Activated T-cell treated with anti-CD3 and anti-CD28 coated beads for 48 hours (primary cell): ENCODE data around the gene CNNM2.

Source experiments
- DNase-seq: peaks from one replicate; pipeline ENCODE4 v3.0.0-alpha.2; 2020; ENCODE audit warnings: low read depth

Gene CNNM2

DNA sequence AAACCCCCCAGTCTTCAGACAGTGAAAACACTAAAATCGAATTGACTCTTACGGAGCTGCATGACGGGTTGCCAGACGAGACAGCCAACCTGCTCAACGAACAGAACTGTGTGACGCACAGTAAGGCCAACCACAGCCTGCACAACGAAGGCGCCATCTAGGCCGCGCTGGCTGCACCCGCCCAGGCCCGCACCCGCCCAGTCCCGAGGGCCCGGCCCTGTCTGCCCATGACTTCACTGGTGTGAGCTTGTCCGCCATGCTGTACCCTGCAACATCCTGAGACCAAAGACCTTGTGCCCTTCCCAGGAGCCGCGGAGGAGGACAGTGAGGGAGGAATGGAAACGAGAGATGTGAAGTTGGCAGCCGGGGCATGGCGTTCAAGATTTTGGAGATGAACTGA is 158.9 kb downstream of the CNNM2 start:
- DNase-seq, result no peak

DNA sequence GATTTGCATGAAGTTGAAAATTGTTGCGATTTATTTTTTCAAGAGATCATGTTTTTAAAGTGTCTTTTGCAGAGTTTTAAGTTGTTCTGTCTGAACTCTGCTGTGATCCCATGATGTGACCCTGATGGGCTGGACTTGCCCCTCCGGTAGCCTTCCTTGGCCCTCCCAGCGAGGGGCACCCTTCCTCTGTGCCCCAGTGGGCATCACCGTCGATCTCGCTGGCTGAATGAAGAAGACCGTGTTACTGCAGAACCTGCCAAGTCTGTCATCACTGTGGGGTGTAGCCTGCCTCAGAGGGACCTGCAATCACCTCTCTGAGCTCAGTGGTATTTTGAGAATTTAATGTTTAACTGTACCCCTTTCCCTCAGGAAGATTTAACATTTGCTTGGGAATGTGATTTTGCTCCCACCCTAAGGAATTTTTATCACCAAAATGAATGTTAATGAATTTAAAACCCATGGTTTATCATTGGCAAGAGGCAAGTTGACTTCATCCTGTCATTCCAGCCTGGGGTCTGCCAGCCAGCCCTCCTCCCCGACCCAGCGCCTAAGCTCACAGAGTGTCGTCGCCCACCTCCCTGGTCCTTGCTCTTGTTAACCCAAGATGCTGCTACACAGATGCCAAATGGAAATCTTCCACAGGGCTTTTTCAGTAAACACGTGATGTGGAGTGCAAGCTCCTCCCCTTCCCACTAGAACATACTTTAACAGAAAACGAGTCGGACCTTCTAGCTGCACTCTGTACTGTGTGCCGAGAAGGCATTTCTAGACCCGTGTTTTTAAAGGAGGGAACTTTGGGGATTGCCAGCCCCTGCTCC is 159.6 kb downstream of the CNNM2 start:
- no peak for DNase-seq

DNA sequence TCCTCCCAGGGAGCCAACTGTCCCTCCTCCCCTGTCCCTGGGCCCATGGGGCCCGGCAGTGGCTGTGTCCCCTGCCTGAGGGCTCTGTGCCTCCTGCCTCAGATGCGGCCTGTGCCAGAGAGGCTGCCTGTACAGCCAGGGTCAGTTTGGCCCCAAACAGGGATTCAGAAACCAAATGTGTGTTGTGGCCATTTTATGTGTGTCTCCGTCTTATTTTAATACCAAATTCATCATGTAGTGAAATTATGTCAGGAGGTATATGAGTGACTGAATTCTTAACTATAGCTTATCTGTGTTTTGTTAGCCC is 160.2 kb downstream of the CNNM2 start:
- DNase-seq, result no peak

DNA sequence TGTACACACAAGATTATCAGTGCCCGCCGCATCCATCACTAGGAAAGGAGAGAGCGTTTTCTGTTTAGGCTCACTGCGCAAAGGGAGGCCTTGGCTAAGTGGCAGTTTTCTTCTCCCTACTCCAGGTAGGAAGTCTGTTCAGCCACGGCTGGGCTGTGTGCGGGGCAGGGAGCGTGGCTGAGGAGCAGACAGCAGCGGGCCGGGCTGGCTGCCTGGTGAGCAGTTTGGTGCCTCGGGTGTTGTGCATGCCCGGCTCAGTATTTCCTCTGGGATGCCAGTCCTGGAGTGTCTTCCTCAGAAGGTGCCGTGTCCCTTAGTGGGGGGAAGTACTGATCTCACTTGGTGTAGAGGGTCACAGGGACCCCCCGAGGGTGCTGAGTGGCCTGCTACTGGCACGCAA is 160.6 kb downstream of the CNNM2 start:
- DNase-seq, result no peak

DNA sequence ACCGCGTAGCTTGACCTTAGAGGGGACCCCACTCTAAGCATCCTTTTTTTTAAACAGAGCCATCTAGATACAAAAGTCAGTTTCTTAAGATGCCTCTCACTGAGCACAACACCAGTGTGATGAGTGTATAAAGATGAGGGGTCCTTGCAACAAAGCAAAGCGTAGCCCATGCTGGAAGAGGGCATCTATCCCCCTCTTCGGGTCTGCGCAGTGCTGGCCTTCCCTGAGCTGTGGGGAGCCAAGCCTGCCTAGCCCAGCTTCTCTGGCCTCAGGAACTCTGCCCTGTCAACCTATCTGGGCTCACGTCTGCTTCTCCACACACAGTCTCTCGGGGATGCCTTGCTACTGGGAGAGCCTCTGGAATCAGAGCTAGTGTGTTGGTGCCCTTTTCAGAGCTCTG is 161.0 kb downstream of the CNNM2 start:
- DNase-seq, result no peak

DNA sequence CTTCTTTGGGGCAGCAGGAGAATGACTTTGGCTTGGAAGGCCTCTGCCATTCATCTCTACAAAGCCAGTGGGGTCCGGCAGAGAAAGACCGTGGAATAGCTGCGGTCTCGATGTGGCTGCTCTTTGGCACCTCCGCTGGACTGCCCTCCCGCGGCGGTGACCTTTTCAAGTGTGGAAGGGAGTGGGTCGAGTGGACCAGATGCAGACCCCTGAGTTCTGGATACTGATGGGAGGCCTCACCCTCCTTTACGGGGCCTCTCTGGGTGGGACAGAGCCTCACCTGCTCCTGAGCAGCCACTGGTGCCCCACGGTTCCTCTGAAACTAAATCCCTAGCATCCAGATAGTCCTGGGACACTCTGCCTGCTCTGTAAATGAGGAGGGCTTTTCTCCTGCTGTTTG is 161.9 kb downstream of the CNNM2 start:
- no peak for DNase-seq

DNA sequence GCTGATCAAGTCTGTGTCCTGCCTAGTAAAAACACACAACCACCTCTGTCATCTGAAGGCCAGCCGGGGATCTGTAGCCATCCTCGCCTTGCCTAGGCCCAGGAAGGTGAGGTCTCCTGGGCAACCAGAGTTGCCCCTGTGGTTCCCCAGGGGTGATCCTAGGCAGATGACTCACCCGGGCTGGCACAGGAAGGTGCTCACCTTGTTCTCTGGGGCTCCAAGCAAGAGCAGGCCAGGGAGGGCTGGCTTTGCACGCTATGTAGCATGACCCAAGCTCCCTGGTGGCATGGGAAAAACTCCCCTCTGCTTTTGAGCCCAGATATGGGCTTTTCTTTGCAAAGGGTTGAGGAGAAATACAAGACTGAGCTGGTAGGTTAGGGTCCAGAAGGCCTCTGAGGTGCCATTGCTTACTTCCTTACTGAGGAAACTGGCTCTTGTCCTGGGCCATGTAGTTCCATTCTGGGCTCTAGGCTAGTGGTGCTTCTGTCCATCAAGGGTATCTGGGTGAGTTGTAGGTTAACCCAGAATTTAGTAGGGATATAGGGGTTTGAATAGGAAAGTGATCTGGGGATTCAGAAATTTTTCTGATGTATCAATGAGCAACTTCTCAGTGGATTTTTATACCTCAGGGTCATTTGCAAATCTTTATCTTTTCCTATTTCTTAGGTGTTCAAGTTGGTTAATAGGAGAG is 162.9 kb downstream of the CNNM2 start:
- no peak for DNase-seq

DNA sequence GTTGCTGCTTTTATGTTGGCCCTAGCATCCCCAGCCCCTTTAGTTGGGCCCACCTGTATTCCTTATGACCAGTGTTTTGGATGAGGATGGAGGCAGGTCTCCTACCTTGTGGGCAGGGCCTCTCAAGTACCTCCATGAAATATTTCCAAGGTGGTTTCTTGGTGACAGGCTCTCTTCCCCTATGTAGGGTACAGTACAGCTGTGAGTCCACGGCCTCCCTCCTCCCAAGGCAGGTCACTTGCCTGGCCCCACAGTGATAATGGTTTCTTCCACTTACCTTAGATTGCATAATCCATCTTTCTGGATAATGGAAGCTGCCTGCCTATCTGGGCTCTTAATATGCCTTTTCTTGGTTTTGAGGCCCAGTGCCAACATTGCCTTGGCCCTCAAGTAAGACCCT is 164.6 kb downstream of the CNNM2 start:
- no peak for DNase-seq

DNA sequence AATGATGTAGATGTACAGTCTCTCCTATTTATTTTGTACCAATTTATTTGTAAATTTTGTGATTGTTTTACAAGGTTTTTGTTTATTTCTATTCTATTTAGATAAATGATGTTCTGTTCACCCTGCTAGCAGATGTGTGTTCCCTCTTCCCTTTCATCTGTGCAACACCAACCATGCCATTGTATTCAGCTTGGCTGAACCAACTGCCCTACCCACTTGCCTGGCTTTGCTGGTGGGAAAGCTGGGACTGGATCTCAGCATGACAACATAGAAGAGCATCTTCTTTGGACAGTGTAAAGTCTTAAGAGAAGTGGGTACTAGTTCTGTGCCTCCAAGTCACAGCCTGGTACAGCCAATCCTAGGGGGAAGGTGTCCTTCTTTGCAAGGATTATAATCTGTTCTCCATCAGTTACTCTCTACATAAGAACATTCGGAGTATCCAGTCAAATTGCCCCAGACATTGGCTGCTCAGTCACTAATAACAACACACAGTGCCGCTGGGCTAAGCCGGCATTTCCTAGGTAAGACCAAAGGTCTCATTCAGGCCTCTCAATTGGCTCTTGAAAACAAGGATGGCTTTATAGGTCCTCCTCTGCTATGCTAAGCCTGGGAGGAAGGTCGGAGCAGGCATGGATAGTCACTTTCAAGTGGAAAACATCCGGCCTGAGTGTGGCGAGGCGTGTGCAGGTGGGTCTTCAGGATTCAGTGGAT is 165.3 kb downstream of the CNNM2 start:
- DNase-seq, result no peak

DNA sequence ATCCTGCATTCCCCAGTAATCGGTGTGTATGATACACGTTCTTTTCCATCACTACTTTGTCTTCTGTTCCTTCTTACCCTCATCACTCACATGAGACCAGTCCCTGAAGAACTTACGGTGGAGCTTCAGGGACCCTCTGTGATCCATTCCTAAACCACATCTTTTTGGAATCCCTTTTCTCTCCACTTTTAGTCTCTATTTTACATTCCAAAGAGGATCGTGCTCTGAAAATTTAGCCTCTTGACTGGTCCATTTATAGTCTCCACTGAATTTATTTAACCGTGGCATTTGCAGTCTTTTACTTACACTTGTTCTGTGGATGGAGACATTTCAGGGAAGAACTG is 165.9 kb downstream of the CNNM2 start:
- no peak for DNase-seq

DNA sequence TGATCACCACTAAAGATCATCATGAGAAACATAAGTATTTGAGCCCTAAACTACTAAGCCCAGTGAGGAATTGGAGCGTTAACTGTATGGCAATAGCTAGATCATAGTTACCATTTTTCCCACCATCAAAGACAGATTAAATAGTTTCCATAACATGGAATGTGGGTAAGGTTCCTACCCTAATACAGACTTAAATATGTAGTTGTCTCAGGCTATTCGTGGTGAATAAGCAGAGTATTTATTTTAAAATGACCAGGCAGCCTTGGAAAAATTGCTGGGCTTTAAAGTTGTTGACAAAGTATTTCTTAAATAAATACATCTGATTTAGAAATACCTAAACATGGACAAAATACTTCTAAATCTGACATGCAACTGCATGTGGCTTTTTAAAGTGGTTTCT is 168.2 kb downstream of the CNNM2 start:
- no peak for DNase-seq

DNA sequence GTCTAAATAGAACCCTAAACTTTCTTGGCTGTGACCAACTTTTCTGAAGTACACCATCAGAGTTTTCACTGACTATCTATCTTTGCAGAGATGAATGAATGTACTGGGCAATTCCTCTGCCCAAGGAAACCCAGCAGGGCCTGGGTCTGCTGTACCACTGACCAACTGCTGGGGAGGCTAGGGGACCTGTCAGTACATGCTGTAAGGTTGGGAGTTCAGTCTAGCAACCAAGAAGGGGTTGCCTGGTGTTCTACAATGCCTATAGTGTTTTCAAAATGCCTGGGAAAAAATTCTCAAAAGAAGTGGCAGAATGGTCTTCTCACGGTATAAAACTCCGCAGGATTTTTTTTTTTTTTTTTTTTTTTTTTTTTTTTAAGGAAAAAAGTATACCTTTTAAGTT is 168.7 kb downstream of the CNNM2 start:
- DNase-seq, result no peak

DNA sequence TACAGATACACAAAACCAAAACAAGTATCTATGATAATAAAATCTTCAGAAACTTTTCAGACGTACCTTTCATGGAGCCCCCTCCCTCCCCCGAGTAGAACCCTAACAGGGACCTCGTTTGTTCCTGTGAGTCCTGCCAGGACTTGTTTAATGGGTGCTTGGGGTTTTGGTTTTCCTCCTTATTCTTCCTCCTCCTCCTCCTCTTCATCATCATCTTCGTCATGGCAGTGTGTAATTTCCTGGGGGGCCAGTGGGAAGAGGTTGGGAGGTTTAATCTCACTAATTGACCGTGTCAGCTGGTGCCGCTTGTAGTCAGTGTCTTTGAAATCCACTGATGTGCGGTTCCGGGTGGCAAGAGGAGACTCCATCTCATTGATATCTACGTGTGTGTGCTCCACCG is 171.4 kb downstream of the CNNM2 start:
- DNase-seq, result no peak

DNA sequence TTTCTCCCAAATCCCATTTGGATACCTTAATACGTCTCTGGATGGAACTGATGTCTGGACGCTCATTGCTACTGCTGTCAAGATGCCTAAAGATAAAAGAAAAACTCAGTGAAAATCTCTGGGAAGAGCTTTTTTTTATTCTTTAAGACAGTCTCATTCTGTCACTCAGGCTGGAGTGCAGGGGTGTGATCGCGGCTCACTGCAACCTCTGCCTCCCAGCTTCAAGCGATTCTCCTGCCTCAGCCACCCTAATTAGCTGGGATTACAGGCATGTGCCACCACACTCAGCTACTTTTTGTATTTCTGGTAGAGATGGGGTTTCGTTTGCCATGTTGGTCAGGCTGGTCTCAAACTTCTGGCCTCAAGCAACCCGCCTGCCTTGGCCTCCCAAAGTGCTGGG is 172.8 kb downstream of the CNNM2 start:
- no peak for DNase-seq

DNA sequence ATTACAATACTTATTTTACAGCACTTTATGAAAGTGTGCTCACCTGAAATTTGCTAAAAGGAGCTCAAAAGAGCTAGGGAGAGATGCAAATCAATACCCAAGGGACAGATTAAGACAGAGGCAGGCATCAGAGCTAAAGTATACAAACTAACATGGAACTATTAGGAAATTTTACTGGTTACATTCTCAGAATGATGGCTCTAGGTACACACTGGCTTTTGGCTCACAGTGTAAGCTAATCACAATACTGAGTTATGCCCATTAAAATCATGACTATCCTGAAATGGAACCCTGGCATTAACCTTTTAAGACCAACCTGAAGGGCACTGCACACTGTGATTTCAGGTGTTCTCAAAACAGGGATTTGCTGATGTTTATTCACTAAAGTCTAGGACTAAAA is 176.9 kb downstream of the CNNM2 start:
- DNase-seq, result no peak

DNA sequence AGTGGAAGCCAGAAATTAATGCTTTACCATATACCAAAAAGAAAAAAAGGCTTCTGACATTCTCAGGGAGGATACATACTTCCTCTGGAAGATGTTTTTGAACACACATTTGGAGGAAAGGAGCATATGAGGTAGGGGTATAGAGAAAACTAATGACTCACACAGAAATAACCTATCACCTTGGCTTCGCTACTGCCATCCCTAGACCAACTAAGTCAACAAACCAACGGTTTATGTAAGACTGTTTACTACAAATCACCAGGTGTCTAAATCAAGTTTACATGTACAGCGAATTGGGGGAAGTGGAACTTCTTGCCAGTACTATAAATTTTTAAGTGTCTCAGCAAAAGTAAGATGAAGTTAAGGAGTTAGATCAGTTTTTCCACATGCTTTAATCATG is 178.0 kb downstream of the CNNM2 start:
- no peak for DNase-seq

DNA sequence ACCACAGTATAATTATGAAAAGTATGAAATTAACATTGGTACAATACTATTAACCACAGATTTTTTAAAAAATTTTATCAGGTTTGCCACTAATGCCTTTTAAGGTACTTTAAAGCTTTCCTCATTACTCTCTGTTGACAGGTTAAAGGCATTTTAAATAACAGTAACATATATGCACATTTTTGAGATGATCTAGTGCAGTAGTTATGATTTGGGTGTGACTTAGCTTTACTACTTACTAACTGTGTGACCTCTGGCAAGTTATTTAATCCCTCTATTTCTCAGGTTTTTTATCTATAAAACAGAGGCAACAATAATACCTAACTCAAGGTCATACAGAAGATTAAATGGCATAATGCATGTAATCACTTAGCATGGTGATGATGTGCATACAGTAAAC is 180.1 kb downstream of the CNNM2 start:
- DNase-seq, result no peak

DNA sequence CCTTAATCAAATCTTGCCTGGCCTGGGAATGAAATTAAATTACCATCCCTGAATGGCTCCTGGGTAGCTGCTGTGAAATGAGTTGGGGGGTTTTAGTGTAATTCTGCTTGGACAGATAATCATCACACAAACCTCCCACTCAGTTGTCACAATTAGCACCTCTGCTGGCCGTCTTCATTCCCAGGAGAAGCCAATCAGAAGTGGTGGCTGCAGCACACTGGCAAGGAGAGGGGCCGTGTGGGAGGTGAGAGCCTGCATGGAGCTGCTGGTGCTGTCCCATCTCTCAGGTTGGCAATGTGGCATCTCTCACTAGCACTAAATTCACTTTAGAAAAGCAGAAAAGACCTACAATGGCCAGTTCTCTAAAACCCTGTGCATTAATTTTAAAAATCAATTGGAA is 182.5 kb downstream of the CNNM2 start:
- DNase-seq, result no peak

DNA sequence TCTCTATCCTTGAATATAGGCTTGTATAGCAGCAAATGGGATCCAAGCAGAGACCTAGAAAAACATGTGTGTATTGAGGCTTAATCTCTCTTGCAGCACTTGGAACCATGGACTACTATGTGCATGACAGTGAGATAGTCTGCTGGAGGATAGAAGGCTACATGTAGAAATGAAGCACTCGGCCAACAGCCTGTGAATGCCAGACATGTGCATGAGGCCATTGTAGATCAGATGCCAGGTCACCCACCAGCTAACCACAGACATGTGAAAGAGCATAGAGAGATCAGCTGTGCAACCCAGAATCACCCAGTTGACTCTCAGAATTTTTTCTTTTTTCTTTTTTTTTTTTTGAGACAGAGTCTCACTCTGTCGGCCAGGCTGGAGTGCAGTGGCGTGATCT is 184.1 kb downstream of the CNNM2 start:
- DNase-seq, result no peak

DNA sequence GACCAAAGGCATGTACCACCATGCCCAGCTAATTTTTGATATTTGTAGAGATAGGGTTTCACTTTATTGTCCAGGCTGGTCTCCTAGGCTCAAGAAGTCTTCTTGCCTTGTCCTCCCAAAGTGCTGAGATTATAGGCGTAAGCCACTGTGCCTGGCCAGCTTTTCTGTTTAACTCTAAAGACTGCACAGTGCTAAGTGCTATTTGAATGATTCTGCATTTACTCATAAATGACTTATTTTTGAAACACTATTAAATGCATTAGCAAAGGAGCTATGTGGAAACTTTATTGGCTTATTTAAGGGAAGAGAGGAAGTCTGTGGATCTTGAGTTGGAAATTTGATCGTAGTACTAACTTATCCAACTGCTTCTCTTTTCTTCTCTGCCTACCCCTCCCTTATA is 185.9 kb downstream of the CNNM2 start:
- DNase-seq, result no peak

DNA sequence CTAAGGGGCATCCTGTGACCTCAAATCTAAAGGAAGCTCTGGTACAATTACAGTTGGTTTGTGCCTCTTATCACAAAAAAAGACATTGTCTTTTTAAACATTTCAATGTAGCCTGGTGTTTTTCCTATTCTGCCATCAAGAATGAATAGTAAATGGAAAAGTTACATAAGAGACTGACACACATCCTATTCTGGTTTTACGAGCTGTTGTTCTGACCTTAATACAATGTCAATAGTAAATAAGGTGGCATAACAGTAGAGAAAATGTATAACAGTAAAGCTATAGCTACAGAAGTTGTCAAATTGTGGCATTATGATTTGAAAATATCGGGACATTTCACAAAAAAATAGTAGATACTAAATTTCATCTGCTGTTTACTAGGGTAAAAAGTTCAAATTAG is 186.6 kb downstream of the CNNM2 start:
- DNase-seq, result no peak

DNA sequence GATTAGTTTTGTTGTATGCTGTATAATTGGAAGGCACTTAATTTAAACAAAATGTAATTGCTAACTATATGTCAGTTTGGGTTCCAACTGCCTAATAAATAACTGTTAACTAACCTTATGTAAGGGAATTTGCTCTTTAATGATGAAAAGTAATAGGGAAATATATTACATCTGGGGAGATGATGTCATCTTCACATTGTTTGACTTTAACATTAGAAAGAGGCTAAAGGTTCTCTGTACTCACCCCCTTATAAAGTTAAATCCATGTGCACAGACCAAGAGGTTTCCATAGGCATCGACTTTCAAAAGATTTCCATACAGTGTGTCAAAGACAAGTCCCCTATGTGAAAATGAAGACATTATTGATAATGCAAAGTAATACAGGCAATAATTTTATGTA is 187.4 kb downstream of the CNNM2 start:
- no peak for DNase-seq

DNA sequence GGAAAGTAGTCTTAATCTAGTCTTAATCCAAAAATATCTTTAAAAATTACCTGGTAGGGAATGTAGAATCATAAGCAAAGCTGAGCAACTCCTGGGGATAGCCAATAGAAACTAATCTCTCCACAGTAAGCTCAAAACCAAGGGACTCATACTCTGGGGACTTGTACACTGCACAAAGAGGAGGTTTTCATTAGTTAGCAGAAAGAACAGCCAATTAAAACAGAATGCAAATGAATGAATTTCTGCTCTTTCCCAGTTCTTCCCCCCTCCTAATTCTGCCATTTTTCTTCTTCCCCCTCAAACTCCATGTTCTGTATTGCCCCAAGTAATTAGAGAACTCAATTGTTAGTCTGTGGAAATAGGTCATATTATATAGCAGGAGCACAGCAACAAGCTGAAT is 188.4 kb downstream of the CNNM2 start:
- no peak for DNase-seq

DNA sequence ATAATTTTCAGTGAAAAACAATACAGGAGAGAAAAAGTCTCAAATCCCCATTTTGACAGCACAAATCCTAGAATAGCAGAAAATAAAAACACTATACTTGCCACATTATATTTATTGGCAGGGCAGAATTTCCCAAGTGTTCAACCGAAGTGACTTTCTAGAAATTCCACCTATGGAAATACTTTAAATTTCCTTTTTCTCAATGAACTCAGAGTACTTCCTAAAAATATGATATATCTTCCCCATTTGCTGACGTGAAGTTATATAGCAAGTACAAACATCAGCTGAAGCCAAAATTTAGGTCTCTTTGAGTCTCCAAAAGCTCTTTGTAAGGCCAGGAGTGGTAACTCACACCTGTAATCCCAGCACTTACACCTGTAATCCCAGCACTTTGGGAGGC is 191.7 kb downstream of the CNNM2 start:
- DNase-seq, result no peak
